ENCODE results near the gene LHX4.

The LHX4 gene

DNA sequence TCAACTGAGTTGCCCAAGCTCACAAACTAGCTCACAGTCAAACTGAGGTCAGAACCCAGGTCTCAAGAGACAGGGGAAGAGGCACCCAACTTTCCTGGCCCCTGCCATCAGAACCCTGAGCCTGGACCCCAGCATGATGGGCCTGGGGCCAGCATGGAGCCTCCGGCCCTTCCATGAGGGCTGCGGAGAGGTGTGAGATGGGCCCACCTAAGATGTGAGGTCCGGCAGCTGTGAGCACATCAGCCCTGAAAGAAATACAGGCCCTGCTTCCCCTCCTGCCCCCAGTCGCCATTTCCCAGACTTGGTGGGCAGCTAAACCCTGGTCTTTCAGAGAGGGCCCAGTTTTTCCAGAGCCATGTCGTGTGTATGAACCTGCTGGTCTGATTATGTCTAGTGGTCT lies 44.8 kb upstream of the LHX4 start:
- DNase-seq (ENCODE audit: low read depth): no peak
- H3K4me3 ChIP-seq (ENCODE audit: low read length): no peak overlapping the region
- TF ChIP-seq, protein P1, sequence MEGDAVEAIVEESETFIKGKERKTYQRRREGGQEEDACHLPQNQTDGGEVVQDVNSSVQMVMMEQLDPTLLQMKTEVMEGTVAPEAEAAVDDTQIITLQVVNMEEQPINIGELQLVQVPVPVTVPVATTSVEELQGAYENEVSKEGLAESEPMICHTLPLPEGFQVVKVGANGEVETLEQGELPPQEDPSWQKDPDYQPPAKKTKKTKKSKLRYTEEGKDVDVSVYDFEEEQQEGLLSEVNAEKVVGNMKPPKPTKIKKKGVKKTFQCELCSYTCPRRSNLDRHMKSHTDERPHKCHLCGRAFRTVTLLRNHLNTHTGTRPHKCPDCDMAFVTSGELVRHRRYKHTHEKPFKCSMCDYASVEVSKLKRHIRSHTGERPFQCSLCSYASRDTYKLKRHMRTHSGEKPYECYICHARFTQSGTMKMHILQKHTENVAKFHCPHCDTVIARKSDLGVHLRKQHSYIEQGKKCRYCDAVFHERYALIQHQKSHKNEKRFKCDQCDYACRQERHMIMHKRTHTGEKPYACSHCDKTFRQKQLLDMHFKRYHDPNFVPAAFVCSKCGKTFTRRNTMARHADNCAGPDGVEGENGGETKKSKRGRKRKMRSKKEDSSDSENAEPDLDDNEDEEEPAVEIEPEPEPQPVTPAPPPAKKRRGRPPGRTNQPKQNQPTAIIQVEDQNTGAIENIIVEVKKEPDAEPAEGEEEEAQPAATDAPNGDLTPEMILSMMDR (conservative IDR thresholded peaks at IDR 0.05; ENCODE audit: low read depth, low read length): no peak

DNA sequence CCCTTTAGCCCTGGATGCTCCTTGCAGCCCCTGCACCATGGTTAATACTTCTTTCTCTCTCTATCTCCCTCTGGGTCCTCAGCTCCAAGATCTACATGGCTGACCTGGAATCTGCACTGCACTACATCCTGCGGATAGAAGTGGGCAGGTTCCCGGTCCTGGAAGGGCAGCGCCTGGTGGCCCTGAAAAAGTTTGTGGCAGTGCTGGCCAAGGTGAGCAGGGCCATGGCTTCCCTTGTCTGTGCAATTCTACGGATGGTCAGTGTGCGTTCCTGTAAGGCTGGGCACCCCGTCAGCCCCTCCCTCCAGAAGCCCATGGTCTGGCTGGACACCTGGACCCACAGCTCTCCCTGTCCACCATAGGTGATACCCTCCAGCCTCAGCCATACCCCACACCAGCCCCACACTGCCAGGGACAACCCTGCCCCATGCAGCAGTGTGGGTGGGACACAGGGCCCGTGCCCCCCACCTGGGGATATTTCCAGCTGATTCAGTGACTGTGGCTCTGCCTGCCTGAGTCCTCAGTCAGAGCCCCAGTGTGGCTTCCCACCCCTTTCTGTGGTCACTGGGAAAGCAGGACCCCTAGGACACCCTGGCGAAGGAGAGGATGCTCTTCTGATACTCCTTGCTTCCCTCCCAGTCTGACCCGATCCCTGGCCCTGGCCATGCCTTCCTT lies 44.0 kb upstream of the LHX4 start:
- no peak overlapping the region for H3K4me3 ChIP-seq (ENCODE audit: low read length)
- TF ChIP-seq, protein P1 (conservative IDR thresholded peaks at IDR 0.05; ENCODE audit: low read depth, low read length): no peak
- DNase-seq (ENCODE audit: low read depth): no peak

DNA sequence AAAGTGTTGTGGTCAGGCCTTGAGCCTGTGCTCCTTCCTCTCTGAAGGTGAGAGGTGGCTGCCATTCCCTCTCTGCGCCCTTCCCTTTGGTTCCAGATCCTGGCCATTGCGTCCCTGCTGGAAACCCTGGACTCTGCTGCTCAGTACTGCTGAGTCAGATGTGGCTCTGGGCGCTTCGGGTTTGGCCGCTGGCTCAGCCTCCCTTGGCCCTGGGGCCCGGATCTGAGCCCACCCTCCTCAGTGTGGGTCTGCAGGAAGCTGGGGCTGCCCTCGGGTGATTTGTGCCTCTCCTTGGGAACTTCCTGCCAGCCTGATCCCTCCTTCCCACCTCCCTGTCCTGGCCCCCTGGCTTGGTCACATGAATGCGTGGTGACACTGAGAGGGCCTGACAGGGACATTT lies 43.2 kb upstream of the LHX4 start:
- TF ChIP-seq, protein P1 (conservative IDR thresholded peaks at IDR 0.05; ENCODE audit: low read depth, low read length): no peak
- H3K4me3 ChIP-seq (ENCODE audit: low read length): no peak overlapping the region
- DNase-seq (ENCODE audit: low read depth): no peak

DNA sequence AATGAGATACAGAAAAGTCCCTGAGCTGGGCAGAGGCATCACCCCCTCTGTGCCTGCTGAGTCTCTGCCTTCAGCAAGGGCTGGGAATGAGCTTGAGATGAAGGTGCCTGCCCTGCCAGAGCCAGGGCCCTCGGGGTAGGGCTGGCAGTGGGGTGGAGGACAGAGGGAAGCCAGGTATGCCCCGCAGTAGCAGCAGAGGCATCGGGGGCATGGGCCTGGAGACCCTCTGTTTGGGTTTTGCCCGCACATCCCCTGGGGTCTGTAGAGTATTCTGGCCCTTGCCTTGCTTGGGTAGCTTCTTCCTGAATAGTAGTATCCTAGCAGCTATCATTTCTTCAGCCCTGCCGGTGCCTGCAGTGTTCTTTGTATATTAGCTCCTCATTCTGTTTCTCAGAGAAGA lies 42.4 kb upstream of the LHX4 start:
- no peak for DNase-seq (ENCODE audit: low read depth)
- TF ChIP-seq, protein P1 (conservative IDR thresholded peaks at IDR 0.05; ENCODE audit: low read depth, low read length): no peak
- no peak overlapping the region for H3K4me3 ChIP-seq (ENCODE audit: low read length)

DNA sequence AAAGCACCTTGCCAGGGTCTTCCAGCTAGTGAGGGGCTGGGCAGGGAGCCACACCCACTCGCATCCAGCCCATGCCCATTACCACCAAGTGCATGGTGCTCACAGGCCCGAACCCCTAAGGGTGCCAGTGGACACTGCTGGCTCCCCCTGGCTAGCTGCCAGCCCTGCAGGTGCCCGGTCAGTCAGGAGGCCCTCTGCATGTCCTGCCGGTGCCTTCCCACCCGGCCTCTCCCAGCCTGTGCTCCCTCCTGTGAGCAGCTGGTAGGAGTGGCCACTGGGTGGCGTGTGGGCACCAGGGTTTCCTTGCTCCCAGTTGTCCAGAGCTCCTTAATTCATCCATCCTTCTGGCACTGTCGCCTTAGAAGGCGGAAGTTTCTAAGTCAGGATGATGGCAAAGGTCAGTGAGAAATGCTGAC lies 42.0 kb upstream of the LHX4 start:
- no peak for DNase-seq (ENCODE audit: low read depth)
- H3K4me3 ChIP-seq (ENCODE audit: low read length): no peak overlapping the region
- TF ChIP-seq, protein P1 (conservative IDR thresholded peaks at IDR 0.05; ENCODE audit: low read depth, low read length): peak; percentile 84

DNA sequence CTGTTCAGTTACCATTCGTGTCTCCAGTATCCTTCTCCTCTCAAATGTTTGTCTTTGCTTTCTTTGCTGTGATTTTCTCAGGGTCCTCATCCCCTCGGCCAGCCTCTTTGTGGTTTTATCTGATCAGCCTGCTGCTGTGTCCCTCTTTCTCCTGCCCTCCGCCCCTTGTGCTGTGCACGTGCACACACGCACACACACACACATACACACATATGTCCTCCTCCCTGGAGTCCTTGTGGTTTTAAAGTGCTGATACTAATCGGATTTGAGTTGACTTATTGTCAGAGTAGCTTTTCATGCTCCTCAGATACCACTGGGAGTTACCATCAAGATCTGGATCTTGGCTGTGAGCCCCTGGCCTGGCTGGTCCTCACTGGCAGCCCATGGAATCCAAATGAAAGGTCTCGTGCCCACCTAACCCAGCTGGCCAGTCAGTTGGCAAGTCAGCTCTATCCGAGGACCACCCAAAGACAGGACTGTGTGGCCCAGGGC lies 41.3 kb upstream of the LHX4 start:
- no peak overlapping the region for H3K4me3 ChIP-seq (ENCODE audit: low read length)
- TF ChIP-seq, protein P1 (conservative IDR thresholded peaks at IDR 0.05; ENCODE audit: low read depth, low read length): no peak
- DNase-seq (ENCODE audit: low read depth): no peak

DNA sequence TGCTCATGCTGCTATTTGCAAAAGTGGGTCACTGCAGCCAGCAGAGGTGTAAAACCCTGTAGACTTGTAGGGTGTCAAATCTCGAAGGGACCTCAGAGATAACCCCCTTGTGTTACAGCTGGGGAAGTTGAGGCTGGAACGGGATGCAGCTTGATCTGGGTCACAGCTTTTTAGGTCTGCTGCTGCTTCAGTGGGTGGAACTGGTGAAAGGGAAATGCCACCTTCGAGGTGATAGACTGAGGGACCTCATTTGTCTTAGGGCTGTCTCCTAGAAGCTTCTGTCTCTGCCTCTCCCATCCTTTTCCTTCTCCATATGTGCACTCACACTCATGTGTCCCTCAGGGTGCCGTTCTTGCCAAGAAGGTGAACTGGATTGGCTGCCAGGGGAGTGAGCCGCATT lies 40.0 kb upstream of the LHX4 start:
- TF ChIP-seq, protein P1 (conservative IDR thresholded peaks at IDR 0.05; ENCODE audit: low read depth, low read length): no peak
- no peak overlapping the region for H3K4me3 ChIP-seq (ENCODE audit: low read length)
- no peak for DNase-seq (ENCODE audit: low read depth)

Data from retinal pigment epithelial cell (primary cell).